NCI-H187 treated with DMSO at 0.1 percent for 48 hours (cell line): ENCODE data around the gene CCL11.
"Not testable (repeated sequence)": the region's sequence is repeated elsewhere in the genome, so short reads cannot be mapped to it uniquely, and the experiment has no call there.

Experiments used
- DNase-seq: peaks from one replicate; lab custom pipeline; 2025; lab: John Stamatoyannopoulos, UW

The CCL11 gene

DNA sequence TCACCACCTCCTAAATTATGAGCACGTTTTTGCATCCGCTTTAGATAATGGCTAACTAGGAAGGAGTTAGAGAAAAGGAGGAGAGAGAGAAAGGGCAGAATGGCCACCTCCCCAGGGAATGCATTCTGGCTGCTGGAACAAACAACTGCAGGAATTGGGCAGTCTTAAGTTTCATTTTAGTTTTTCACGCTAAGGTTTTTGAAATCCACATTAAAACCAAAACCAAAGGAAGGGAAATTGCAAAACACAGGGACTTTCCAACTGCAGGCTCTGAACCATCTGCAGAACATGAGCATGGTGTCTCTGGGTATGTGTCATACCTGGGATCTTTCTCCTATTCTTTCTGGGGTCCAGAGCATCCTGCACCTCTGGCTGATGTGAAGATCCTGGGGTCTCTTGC is 21.6 kb downstream of the CCL11 start:
- DNase-seq = no peak

DNA sequence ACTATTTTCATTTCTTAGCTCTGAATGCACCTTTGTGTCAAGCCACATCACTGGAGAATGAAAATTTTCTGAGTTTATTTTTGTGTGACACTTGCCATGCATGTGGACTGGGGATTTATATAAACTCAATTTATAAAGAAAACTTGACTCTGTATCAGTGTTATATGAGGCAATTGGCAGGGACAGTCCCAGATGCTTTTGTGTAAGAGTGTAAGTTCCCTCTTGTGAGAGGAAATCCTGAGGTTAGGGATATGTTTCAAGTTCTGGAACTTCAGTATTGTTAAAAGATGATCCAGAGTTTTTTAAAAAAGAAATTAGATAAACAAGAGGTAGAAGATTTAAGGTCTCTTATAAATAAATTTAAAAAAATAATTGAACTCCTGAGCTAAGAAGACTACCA is 22.8 kb downstream of the CCL11 start:
- no peak for DNase-seq

DNA sequence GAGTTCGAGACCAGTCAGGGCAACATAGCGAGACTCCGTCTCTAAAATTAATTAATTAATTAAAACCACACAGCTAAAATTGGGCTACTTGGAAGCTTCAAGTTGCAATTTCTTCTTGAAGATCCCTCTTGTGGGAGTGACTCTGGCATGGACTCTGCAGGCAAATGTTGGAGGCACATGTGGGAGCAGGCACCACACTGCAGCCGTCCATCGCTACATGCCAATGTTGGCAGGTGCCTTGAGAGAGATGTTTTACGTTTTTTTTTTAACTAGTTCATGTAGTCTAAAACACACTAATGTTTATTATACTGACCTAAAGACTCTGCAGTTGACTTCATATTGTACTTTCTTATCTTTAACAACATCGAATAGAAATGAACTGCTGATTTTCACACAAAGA is 25.7 kb downstream of the CCL11 start:
- DNase-seq = no peak

DNA sequence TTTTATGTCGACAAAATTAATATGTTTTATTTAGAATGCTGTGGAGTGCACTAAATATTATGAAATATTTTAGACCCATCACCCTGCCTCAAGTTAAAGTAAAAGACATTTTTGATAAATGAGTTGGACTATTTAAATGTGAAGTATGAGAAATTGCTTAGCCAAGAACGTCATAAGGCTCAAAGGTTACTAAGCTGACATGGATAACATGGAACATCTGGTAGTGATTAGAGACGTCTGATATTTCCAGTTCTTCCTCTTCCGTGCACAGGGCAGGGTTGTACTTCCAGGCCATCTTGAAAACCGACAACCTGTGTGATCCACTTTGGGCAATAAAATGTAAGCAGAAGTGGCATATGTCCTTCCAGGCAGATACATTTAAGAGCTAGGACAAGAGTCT is 26.5 kb downstream of the CCL11 start:
- no peak for DNase-seq

DNA sequence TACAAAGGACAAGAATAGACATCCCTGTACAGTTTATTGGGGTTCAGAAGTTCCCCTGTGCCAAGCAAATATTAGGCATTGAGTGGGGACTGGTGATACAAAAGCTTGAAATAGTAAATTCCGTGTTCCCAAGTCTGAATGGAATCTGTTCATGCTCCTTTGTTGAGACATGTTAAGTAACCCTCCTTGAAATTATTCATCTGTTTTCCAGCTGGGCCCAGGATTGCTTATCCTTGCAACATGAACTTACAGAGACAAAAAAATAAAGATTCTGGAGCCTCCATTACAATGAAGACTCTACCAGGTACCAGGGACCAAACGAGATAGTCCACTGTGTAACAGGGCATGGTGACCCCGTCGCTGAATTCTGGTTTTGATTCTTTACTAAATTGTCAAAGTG is 27.6 kb downstream of the CCL11 start:
- no peak for DNase-seq

DNA sequence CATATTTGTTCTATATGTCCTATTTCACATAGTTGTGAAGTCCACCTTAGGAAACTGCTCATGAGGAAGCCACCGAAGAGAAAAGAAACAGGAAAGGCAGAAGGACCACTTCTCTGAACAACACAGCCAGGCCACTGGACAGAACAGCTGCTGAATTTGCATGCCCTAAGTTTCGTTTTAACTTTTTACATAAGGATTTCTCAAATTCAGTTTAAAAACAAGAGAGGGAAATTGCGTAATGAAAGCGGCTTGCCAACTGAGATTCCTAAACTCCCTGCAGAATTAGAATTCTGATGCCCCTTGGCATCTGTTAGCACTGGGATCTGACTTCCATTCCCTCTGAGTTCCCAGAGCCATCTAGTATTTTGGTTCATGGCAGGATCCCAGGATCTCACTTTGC is 28.7 kb downstream of the CCL11 start:
- DNase-seq = no peak

DNA sequence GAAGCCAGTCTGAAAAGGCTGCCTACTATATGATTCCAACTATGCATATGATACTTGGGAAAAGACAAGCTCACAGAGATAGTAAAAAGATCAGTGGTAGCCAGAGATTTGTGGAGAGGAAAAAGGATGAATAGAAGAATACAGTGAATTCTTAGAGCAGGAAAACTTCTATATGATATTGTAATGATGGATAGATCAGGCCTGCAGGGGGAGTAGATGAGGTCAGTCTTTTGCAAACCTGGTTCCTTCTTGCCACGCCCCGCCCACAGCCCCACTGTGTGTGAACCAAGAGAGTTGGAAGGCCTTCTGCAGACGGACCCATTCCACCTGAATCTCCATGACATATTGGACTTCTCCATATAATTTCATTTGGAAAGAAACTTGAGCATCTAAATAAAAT is 32.9 kb downstream of the CCL11 start:
- DNase-seq = no peak

DNA sequence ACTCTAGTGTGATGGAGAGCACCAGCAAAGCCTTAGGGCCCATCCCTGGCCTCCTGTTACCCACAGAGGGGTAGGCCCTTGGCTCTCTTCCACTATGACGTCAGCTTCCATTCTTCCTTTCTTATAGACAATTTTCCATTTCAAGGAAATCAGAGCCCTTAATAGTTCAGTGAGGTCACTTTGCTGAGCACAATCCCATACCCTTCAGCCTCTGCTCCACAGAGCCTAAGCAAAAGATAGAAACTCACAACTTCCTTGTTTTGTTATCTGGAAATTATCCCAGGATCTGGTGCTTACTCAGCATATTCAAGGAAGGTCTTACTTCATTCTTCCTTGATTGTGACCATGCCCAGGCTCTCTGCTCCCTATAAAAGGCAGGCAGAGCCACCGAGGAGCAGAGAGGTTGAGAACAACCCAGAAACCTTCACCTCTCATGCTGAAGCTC is 33.5 kb downstream of the CCL11 start, which contains the start of gene CCL8:
TSS of gene CCL8 (plus strand) at position 397 of the 445 bp plus-strand sequence. CDS start 67 bp downstream, outside the sequence.
- no peak for DNase-seq

DNA sequence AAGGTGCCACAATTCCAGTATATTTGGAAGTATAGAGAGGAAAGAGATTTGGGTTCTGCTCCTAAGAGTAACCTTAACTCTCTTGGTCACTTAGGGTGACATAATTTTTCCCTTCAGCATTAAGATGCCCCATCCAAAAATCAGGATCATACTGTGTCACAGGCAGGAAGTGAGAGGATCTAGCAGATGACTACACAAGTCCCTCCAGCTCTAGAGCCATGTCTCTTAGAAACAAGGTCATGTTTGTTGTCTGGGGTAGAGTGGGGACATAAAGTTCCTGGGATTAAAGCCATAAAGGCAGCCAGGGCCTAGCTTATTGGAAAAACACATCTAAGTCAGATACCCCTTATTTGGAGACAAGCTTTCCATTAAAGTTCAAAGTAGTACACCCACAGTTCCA is 36.4 kb downstream of the CCL11 start:
- DNase-seq = no peak

DNA sequence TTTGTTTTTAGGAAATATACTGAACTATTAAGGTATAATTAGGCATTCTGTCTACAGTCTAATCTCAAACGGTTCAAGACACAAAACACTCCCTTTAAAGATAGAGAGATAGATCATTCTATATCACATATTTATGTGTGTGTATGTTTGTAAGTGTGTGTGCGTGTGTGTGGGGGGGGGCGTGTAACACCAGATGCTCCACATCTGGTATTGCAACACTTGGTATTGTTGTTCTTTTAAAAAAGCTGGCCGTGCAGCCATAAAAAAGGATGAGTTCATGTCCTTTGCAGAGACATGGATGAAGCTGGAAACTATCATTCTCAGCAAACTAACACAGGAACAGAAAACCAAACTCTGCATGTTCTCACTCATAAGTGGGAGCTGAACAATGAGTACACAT is 42.0 kb downstream of the CCL11 start:
- not testable (repeated sequence) for DNase-seq

DNA sequence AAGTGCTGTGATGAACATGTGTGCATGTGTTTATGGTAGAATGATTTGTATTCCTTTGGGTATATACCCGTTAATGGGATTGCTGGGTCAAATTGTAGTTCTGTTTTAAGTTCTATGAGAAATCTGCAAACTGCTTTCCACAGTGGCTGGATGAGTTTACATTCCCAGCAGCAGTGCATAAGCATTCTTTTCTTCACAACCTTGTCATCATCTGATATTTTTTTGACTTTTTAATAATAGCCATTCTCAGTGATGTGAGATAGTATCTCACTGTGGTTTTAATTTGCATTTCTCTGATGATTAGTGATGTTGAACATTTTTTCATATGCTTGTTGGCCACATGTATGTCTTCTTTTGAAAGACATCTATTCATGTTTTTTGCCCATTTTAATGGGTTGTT is 52.2 kb downstream of the CCL11 start:
- no peak for DNase-seq
